Bronchial epithelial cell (primary cell): ENCODE measurements around the gene CDHR2. TPM values are rescaled to one million over a fixed set of nuclear protein-coding genes. Genes with fewer than 3 reads are reported as not detected.

Experiments
- DNase-seq: peaks from one replicate; pipeline ENCODE4 v3.0.0-alpha.2; 2010; ENCODE audit warnings: low read depth
- FAIRE-seq: peaks from 2 replicates; lab custom pipeline; 2011; peaks lifted over from hg19 to GRCh38; lab: Jason Lieb, UNC
- H3K27me3 ChIP-seq: 2 replicates; pipeline ENCODE4 v1.5.1; 2011; ENCODE audit warnings: low read length; ENCODE audit not compliant: control insufficient read depth, insufficient read depth
- H3K36me3 ChIP-seq: 2 replicates; pipeline ENCODE4 v1.5.1; 2011; ENCODE audit warnings: low read length; ENCODE audit not compliant: control insufficient read depth, insufficient read depth
- H3K4me3 ChIP-seq: 2 replicates; pipeline ENCODE4 v1.5.1; 2011; ENCODE audit warnings: mild to moderate bottlenecking, low read depth, low read length, control low read depth
- total RNA-seq: library from RNA; depleted of rRNA; stranded (reverse); fragments of >200 nt; gene quantifications from 2 replicates; pipeline ENCODE4 v1.2.1, GENCODE V29; 2014
- TF ChIP-seq, protein P1 (sequence below): IDR thresholded peaks from 2 replicates; pipeline ENCODE4 v1.5.1; 2011; ENCODE audit warnings: mild to moderate bottlenecking, moderate library complexity, low read length, control low read depth, inconsistent platforms; ENCODE audit not compliant: insufficient read depth, severe bottlenecking

CDHR2 gene
- total RNA-seq, 1 donor from 2014 or later, result under 0.01 TPM

DNA sequence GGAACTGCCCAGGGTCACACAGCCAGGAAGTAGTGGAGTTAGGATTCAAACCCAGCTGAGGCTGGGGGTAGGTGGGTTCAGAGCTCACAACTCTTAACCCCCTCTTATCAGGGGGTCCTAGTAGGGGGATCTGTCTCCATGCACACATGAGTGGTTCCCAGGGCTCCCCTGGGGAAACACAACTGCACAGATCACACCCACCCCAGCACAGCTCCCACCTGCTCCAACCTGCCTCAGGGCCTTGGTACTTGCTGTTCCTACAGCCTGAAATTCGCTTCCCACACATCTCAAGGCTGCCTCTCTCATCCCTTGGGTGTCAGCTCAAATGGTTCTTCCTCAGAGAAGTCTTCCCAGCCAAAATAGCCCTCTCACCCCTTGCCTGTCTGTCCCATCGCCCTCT lies 76.4 kb downstream of the CDHR2 start:
- no peaks in the 10 kb centered on the region for H3K36me3 ChIP-seq
- FAIRE-seq, result no peak
- peaks cover 9% of the 10 kb centered on the region for H3K27me3 ChIP-seq
- DNase-seq, result no peak
- TF ChIP-seq, protein P1, sequence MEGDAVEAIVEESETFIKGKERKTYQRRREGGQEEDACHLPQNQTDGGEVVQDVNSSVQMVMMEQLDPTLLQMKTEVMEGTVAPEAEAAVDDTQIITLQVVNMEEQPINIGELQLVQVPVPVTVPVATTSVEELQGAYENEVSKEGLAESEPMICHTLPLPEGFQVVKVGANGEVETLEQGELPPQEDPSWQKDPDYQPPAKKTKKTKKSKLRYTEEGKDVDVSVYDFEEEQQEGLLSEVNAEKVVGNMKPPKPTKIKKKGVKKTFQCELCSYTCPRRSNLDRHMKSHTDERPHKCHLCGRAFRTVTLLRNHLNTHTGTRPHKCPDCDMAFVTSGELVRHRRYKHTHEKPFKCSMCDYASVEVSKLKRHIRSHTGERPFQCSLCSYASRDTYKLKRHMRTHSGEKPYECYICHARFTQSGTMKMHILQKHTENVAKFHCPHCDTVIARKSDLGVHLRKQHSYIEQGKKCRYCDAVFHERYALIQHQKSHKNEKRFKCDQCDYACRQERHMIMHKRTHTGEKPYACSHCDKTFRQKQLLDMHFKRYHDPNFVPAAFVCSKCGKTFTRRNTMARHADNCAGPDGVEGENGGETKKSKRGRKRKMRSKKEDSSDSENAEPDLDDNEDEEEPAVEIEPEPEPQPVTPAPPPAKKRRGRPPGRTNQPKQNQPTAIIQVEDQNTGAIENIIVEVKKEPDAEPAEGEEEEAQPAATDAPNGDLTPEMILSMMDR, result no peak
- H3K4me3 ChIP-seq, result no peak overlapping the region

- DNase-seq (peak; percentile 65), FAIRE-seq (peak; percentile 28)
- no peaks in the 10 kb centered on the region for H3K36me3 ChIP-seq
- no peak overlapping the region for H3K4me3 ChIP-seq
- H3K27me3 ChIP-seq, result peaks cover 8% of the 10 kb centered on the region
- TF ChIP-seq, protein P1, result no peak
Observed at GRCh38 chr5:176625966-176626875, 77.1 kb downstream of the CDHR2 start.

GRCh38 chr5:176626876-176627236 lies 77.7 kb downstream of the CDHR2 start:
- TF ChIP-seq, protein P1, result no peak
- FAIRE-seq (no peak), DNase-seq (no peak)
- Histone ChIP-seq H3K36me3 (no peaks in the 10 kb centered on the region), H3K4me3 (no peak overlapping the region), H3K27me3 (peaks cover 10% of the 10 kb centered on the region)

DNA sequence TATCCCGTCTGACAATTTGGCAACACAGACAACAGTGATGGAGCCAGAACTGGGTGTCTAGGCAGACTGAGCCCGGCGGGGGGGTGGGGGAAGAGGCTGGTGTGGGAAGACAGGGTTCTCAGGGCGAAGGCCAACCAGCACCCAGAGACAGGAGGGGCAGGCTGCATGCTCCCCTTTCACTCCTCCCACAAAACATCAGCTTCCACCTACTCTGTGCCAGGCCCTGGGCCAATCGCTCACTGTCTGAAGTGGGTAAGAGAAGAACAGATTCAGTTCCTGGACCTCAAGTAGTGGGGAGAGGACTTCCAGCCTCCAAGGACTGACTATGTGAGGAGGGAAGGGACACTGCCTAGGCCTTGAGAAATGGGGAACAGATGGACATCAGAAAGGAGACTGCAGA lies 78.4 kb downstream of the CDHR2 start:
- Histone ChIP-seq H3K27me3 (peaks cover 10% of the 10 kb centered on the region), H3K4me3 (no peak overlapping the region), H3K36me3 (no peaks in the 10 kb centered on the region)
- peak; percentile 81 for FAIRE-seq
- no peak for DNase-seq
- TF ChIP-seq, protein P1, result no peak

DNA sequence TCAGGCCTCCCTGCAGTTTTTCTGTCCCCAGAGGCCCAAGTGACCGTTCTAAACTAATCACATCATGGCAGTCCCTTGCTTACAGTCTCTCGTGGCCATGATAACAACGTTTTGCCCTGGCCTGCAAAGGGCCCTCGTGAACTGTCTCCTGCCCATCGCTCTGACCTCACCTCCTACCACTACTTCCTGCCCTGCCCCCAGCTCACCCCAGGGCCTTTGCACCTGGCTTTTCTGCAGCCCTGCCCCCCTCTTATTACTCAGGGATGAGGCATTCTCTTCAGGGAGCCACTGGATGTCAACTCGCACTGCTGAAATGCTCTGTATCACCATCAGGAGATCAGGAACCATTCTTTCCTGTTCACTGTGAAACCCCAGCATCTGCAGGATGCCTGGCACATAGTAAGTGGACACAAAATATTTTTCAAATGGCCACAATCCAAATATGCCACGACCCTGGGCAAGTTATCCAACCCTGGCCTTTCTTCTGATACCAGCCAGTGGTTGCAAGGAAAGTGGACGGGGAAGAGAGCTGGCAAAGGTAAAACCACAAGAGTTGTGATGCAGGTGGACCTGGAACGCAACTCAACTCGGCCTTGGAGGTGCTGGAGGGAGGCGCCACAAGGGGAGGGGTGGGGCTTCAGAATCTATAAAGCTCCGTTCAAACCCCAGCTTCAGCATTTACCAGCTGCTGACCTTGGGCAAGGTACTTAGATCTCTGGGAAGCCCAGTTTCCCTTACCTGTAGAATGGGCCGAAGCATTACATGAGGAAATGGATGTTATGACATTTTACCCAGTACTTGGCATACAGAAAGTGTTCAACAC lies 79.5 kb downstream of the CDHR2 start:
- FAIRE-seq, result no peak
- Histone ChIP-seq H3K4me3 (no peak overlapping the region), H3K36me3 (no peaks in the 10 kb centered on the region), H3K27me3 (peaks cover 10% of the 10 kb centered on the region)
- TF ChIP-seq, protein P1, result no peak
- no peak for DNase-seq
